HepG2 (cell line): ENCODE results near the gene RASSF4. TPM values are rescaled to one million over a fixed set of nuclear protein-coding genes. Genes with fewer than 3 reads are reported as not detected.

Experiments
- BORCS8-MEF2B ChIP-seq: sonication (generic); formaldehyde crosslinking; IDR thresholded peaks from 2 replicates; pipeline ENCODE4 v1.8.0; 2022; ENCODE audit warnings: mild to moderate bottlenecking, missing genetic modification reagents
- HNRNPL ChIP-seq: fragments of 200-400 bp; formaldehyde crosslinking; IDR thresholded peaks from 2 replicates; pipeline ENCODE4 v1.6.1; 2017; ENCODE audit warnings: mild to moderate bottlenecking, low read depth, low read length
- IKZF4 ChIP-seq: sonication (generic); formaldehyde crosslinking; IDR thresholded peaks from 2 replicates; pipeline ENCODE4 v1.5.1; 2020; ENCODE audit warnings: borderline replicate concordance, mild to moderate bottlenecking, low read depth, missing genetic modification reagents; ENCODE audit errors: not compliant biosample characterization
- MTA1 ChIP-seq: sonication (generic); formaldehyde crosslinking; IDR thresholded peaks from 2 replicates; pipeline ENCODE4 v1.4.0; 2020; ENCODE audit warnings: missing genetic modification reagents, mild to moderate bottlenecking, borderline replicate concordance
- PHB2 ChIP-seq: fragments of 450-650 bp; IDR thresholded peaks from 2 replicates; pipeline ENCODE4 v1.6.1; 2018; ENCODE audit not compliant: partially characterized antibody
- POLR2G ChIP-seq: fragments of 200-400 bp; formaldehyde crosslinking; IDR thresholded peaks from 2 replicates; pipeline ENCODE4 v1.6.1; 2018; ENCODE audit warnings: mild to moderate bottlenecking, low read depth, low read length, moderate library complexity
- RBAK ChIP-seq: sonication (generic); formaldehyde crosslinking; IDR thresholded peaks from 2 replicates; pipeline ENCODE4 v1.5.1; 2020; ENCODE audit warnings: mild to moderate bottlenecking, missing genetic modification reagents
- REXO4 ChIP-seq: sonication (generic); formaldehyde crosslinking; IDR thresholded peaks from 2 replicates; pipeline ENCODE4 v1.8.0; 2022; ENCODE audit warnings: missing genetic modification reagents, mild to moderate bottlenecking, borderline replicate concordance
- TOE1 ChIP-seq: sonication (generic); formaldehyde crosslinking; IDR thresholded peaks from 2 replicates; pipeline ENCODE4 v1.4.0; 2020; ENCODE audit warnings: mild to moderate bottlenecking, missing genetic modification reagents
- ZBTB38 ChIP-seq: sonication (generic); formaldehyde crosslinking; IDR thresholded peaks from 2 replicates; pipeline ENCODE4 v1.5.1; 2020; ENCODE audit warnings: mild to moderate bottlenecking, missing genetic modification reagents
- ZEB1 ChIP-seq: IDR thresholded peaks from 2 replicates; pipeline ENCODE4 v1.6.1; 2012; ENCODE audit warnings: mild to moderate bottlenecking, low read depth, inconsistent platforms; ENCODE audit not compliant: insufficient replicate concordance
- ZFP37 ChIP-seq: sonication (generic); formaldehyde crosslinking; IDR thresholded peaks from 2 replicates; pipeline ENCODE4 v1.4.0; 2020; ENCODE audit warnings: missing genetic modification reagents, borderline replicate concordance
- ZKSCAN1 ChIP-seq: fragments of 150-350 bp; IDR thresholded peaks from 2 replicates; pipeline ENCODE4 v1.6.1; 2014; ENCODE audit warnings: low read length
- ZKSCAN8 ChIP-seq: IDR thresholded peaks from 2 replicates; pipeline ENCODE4 v1.6.1; 2016; ENCODE audit warnings: borderline replicate concordance, missing genetic modification reagents, missing compliant biosample characterization
- ZNF10 ChIP-seq: sonication (generic); formaldehyde crosslinking; IDR thresholded peaks from 2 replicates; pipeline ENCODE4 v1.4.0; 2020; ENCODE audit warnings: mild to moderate bottlenecking, low read depth, missing genetic modification reagents, borderline replicate concordance
- ZNF143 ChIP-seq: sonication (generic); formaldehyde crosslinking; IDR thresholded peaks from 2 replicates; pipeline ENCODE4 v1.4.0; 2020; ENCODE audit warnings: missing genetic modification reagents
- ZNF34 ChIP-seq: sonication (generic); formaldehyde crosslinking; IDR thresholded peaks from 2 replicates; pipeline ENCODE4 v1.4.0; 2020; ENCODE audit warnings: mild to moderate bottlenecking, missing genetic modification reagents, borderline replicate concordance
- ZNF788 ChIP-seq: sonication (generic); formaldehyde crosslinking; IDR thresholded peaks from 2 replicates; pipeline ENCODE4 v1.5.0; 2020; ENCODE audit warnings: mild to moderate bottlenecking, missing genetic modification reagents, borderline replicate concordance
- polyA plus RNA-seq, 8 experiments: library from polyadenylated mRNA; depleted of rRNA in 3 of 8; stranded (reverse) in 7 of 8; unstranded in 1 of 8; fragments of >200 nt; fragmentation: Illumina TruSeq in 4 of 8; extraction: Trizol in 4 of 8; gene quantifications; 2 replicates each; pipeline versions ENCODE4 v1.2.1 to v1.2.3, GENCODE V29; 2011 to 2016; ENCODE audit warnings: low read depth in 4 of 8, missing spikeins in 1 of 8, mixed read lengths in 1 of 8; ENCODE audit not compliant: insufficient read depth in 1 of 8
- total RNA-seq, 5 experiments: library from RNA; depleted of rRNA; stranded (reverse); fragments of >200 nt; fragmentation: Illumina TruSeq; extraction: Trizol; gene quantifications; 2 replicates each; pipeline ENCODE4 v1.2.3, GENCODE V29; 2016; ENCODE audit warnings: low read depth in 1 of 5
- TF ChIP-seq, protein P1 (sequence below): sonication (generic); formaldehyde crosslinking; IDR thresholded peaks from 2 replicates; pipeline ENCODE4 v1.4.0; 2020; ENCODE audit warnings: missing genetic modification reagents
- TF ChIP-seq, protein P2 (sequence below): sonication (generic); formaldehyde crosslinking; IDR thresholded peaks from 2 replicates; pipeline ENCODE4 v1.5.0; 2020; ENCODE audit warnings: mild to moderate bottlenecking, missing genetic modification reagents
- TF ChIP-seq, protein P3 (sequence below): IDR thresholded peaks from 2 replicates; pipeline ENCODE4 v1.6.1; 2016; ENCODE audit warnings: low read depth, borderline replicate concordance
- TF ChIP-seq, protein P4 (sequence below): sonication (generic); formaldehyde crosslinking; IDR thresholded peaks from 2 replicates; pipeline ENCODE4 v1.9.0; 2021; ENCODE audit warnings: missing genetic modification reagents, borderline replicate concordance

RASSF4 gene
- total and polyA plus RNA-seq, 2 of the 13 experiments (the other 11 are each of a cell fraction or from before 2014, with no cell fraction given) = 34.0 to 51.7 TPM

DNA sequence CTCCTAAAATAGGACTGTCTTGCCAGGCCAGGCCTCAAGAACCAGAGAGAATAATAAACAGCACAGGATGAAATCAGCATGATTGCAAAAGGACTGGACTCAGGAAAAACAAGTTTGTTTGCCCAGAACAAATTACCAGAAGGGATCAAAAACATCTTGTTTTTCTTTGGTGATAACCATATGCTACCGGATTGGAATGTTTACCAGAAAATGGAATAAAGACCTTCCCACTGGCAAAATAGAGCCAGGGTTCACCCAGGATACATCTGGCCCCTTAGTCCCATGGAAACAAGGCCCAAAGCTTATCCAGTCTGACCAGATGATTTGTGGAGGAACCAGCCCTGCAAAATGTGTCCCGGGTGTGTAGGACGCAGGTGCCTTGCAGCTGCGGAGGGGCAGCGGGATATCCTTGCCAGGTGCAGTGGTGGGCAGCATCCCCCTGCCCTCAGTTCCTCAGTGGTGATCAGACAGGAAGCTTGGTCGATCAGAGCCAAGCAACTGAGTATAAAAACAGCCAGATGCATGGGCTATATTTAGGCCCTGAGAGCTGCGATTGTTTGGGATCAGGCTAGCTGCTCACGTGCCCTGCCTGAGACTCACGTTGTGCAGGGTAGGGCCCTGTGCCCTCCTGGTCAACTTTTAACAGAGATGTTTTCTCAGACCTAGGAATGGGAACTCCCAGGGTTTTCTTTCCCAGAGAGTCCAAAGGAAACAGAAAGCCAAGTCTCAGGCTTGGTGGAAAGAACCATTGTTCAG is 36.5 kb downstream of the RASSF4 start (continued):
- TF ChIP-seq, protein P1, sequence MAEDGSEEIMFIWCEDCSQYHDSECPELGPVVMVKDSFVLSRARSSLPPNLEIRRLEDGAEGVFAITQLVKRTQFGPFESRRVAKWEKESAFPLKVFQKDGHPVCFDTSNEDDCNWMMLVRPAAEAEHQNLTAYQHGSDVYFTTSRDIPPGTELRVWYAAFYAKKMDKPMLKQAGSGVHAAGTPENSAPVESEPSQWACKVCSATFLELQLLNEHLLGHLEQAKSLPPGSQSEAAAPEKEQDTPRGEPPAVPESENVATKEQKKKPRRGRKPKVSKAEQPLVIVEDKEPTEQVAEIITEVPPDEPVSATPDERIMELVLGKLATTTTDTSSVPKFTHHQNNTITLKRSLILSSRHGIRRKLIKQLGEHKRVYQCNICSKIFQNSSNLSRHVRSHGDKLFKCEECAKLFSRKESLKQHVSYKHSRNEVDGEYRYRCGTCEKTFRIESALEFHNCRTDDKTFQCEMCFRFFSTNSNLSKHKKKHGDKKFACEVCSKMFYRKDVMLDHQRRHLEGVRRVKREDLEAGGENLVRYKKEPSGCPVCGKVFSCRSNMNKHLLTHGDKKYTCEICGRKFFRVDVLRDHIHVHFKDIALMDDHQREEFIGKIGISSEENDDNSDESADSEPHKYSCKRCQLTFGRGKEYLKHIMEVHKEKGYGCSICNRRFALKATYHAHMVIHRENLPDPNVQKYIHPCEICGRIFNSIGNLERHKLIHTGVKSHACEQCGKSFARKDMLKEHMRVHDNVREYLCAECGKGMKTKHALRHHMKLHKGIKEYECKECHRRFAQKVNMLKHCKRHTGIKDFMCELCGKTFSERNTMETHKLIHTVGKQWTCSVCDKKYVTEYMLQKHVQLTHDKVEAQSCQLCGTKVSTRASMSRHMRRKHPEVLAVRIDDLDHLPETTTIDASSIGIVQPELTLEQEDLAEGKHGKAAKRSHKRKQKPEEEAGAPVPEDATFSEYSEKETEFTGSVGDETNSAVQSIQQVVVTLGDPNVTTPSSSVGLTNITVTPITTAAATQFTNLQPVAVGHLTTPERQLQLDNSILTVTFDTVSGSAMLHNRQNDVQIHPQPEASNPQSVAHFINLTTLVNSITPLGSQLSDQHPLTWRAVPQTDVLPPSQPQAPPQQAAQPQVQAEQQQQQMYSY (CRISPR knock-in tag) = no peak
- TF ChIP-seq, protein P2, sequence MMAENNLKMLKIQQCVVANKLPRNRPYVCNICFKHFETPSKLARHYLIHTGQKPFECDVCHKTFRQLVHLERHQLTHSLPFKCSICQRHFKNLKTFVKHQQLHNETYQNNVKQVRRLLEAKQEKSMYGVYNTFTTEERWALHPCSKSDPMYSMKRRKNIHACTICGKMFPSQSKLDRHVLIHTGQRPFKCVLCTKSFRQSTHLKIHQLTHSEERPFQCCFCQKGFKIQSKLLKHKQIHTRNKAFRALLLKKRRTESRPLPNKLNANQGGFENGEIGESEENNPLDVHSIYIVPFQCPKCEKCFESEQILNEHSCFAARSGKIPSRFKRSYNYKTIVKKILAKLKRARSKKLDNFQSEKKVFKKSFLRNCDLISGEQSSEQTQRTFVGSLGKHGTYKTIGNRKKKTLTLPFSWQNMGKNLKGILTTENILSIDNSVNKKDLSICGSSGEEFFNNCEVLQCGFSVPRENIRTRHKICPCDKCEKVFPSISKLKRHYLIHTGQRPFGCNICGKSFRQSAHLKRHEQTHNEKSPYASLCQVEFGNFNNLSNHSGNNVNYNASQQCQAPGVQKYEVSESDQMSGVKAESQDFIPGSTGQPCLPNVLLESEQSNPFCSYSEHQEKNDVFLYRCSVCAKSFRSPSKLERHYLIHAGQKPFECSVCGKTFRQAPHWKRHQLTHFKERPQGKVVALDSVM (CRISPR knock-in tag) = no peak
- TF ChIP-seq ZKSCAN8 (CRISPR knock-in tag) (peak; percentile 53; the same call in 1 of the 2 replicates), BORCS8-MEF2B (no peak), ZEB1 (peak; percentile 61), ZNF10 (CRISPR knock-in tag) (no peak), ZFP37 (CRISPR knock-in tag) (no peak; the same call in 1 of the 2 replicates), TOE1 (CRISPR knock-in tag) (0 out of 2 replicates have a peak, but pooled peaks have one; percentile 45), HNRNPL (0 out of 2 replicates have a peak, but pooled peaks have one; percentile 65), ZBTB38 (CRISPR knock-in tag) (no peak), IKZF4 (CRISPR knock-in tag) (no peak), PHB2 (no peak), ZNF34 (CRISPR knock-in tag) (no peak), MTA1 (CRISPR knock-in tag) (peak; percentile 72), ZKSCAN1 (peak; percentile 64), ZNF143 (CRISPR knock-in tag) (no peak), REXO4 (no peak), POLR2G (peak; percentile 64), RBAK (no peak), ZNF788 (CRISPR knock-in tag) (no peak)
- TF ChIP-seq, protein P3, sequence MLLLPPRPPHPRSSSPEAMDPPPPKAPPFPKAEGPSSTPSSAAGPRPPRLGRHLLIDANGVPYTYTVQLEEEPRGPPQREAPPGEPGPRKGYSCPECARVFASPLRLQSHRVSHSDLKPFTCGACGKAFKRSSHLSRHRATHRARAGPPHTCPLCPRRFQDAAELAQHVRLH (CRISPR knock-in tag) = no peak
- TF ChIP-seq, protein P4, sequence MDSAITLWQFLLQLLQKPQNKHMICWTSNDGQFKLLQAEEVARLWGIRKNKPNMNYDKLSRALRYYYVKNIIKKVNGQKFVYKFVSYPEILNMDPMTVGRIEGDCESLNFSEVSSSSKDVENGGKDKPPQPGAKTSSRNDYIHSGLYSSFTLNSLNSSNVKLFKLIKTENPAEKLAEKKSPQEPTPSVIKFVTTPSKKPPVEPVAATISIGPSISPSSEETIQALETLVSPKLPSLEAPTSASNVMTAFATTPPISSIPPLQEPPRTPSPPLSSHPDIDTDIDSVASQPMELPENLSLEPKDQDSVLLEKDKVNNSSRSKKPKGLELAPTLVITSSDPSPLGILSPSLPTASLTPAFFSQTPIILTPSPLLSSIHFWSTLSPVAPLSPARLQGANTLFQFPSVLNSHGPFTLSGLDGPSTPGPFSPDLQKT = no peak
